ENCODE results near the gene R3HDM2.

R3HDM2 gene

DNA sequence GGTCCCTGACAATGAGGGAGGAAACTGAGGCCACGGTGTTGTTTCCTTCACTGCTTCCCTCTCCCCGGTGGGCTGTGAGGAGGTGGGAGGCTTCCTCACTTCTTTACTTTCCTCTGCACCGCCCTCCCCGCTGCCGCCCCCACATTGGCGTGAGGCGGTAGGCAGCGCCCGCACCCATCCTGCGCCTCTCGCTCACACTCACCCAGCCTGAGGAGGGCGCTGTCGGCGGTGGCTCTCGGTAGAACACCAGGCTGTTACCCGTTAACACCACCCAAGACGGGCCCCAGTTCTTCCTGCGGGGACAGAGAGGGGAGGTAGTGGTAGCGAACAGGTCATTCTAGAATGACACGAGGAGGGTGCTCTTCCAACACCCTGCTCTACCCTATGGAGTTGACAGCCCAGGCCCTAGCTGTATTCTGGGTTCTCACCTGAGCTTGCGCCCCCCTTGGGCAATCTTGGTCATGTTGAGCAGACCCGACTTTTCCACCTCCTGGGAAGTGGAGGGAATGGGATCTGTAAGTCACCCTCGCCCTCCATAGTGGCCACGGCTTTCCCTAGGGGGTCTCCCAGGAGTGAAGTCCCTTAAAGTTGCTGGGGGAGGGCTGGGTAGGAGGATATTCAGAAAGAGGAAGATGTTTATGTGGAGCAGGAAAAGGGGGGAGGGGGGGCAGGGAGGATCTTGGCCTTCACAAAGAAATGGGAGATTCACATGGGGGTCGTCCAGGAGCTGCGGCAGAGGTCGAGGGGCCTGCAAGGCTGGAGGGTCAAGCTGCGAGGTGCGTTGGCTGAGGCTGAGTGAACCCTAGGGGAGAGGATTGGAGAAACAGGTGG, 45.5 kb upstream of the R3HDM2 start:
- peak overlapping the region; percentile 96 for H3K27ac ChIP-seq (ENCODE audit: insufficient read depth in 1 of 2, low read depth in 1 of 2, low read length in 2 of 2, poor library complexity in 1 of 2, severe bottlenecking in 2 of 2)
- H3K4me1 ChIP-seq (ENCODE audit: control extremely low read depth in 1 of 4, control insufficient read depth in 4 of 4, insufficient read depth in 4 of 4, low read length in 3 of 4), result peaks cover 24 to 66% (median 61%) of the 10 kb centered on the region in 4 experiments
- H3K9me3 ChIP-seq (ENCODE audit: control extremely low read depth in 1 of 5, control insufficient read depth in 4 of 5, insufficient read depth in 2 of 5, low read depth in 1 of 5, low read length in 4 of 5), result no peaks in the 10 kb centered on the region
- CTCF ChIA-PET, result interaction anchor here (0.6 to 16.7 kb wide), 11 partner anchors 8 to 194 kb away, joined by 3 to 184 read pairs (median 5); partner anchors contain the start of genes DDIT3, GLI1 and MARS1
- H3K27me3 ChIP-seq (replicated peaks in 2 of 5; ENCODE audit: control insufficient read depth in 4 of 5, insufficient read depth in 5 of 5, low read length in 4 of 5), result no peaks in the 10 kb centered on the region
- peak overlapping the region; percentile 52 to 92 (median 76) for H3K4me3 ChIP-seq (ENCODE audit: control insufficient read depth in 1 of 7, extremely low read depth in 1 of 7, insufficient read depth in 4 of 7, low read depth in 2 of 7, low read length in 6 of 7)
- 0% methylated on average over 20 of the region's 29 CpGs for WGBS (ENCODE audit: insufficient coverage)
- DNase-seq, result peak in 2 of 3 donors; percentile 80 to 83
- peaks cover 19 to 40% (median 32%) of the 10 kb centered on the region in 4 experiments for H3K36me3 ChIP-seq (ENCODE audit: control insufficient read depth in 4 of 4, insufficient read depth in 4 of 4, low read length in 3 of 4)
- POLR2A ChIA-PET, result interaction anchor here (0.6 to 2.7 kb wide), 4 partner anchors 10 to 43 kb away, joined by 3 to 8 read pairs (median 6); partner anchors contain the start of gene MARS1

DNA sequence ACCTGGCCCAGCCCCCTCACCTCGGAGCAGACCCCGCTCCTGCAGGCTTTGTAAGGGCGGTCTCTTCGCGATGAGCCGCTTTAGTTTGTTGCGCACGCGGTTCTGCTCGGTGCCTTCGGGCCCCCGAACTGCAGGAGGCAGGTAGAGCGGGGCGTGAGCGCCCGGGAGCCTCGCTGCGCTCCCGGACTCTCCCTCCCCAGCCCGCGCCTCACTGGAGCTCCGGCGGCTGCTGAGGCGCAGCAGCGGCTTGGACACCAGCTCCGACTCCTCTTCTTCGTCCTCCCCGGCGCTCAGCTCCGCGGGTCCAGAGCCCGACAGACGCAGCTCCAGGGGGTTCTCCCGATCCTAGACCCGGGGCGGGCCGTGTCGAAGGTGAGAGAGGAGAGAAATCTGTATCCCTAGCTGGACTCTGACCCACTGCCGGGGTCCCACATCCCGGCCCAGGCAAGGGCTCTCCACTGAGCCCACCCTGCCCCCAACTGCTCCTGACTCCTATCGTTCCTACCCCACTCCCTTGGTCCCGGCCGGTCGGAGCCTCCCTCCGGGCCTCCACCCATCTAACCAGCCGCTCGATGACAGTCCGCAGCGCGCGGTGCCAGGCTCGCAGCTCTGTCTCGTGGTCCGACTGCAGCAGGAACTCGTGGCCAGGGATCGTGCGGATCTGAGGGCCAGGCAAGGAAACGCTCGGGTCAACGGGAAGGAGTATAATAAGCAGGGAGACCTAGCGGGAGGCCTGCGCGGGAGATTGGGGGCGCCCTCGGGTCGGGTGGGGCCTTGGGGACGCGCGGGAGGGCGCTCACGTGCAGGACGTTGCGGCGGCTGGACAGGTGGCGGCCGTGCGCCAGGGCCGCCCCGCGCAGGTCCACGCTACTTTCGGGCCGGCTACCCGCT, 44.7 kb upstream of the R3HDM2 start:
- Histone ChIP-seq H3K4me3 (ENCODE audit: control insufficient read depth in 1 of 7, extremely low read depth in 1 of 7, insufficient read depth in 4 of 7, low read depth in 2 of 7, low read length in 6 of 7) (peak overlapping the region; percentile 52 to 92 (median 76)), H3K27me3 (replicated peaks in 2 of 5; ENCODE audit: control insufficient read depth in 4 of 5, insufficient read depth in 5 of 5, low read length in 4 of 5) (no peaks in the 10 kb centered on the region), H3K36me3 (ENCODE audit: control insufficient read depth in 4 of 4, insufficient read depth in 4 of 4, low read length in 3 of 4) (peaks cover 20 to 48% (median 40%) of the 10 kb centered on the region in 4 experiments), H3K27ac (ENCODE audit: insufficient read depth in 1 of 2, low read depth in 1 of 2, low read length in 2 of 2, poor library complexity in 1 of 2, severe bottlenecking in 2 of 2) (peak overlapping the region in 1 of 2 experiments; percentile 96), H3K9me3 (ENCODE audit: control extremely low read depth in 1 of 5, control insufficient read depth in 4 of 5, insufficient read depth in 2 of 5, low read depth in 1 of 5, low read length in 4 of 5) (no peaks in the 10 kb centered on the region), H3K4me1 (ENCODE audit: control extremely low read depth in 1 of 4, control insufficient read depth in 4 of 4, insufficient read depth in 4 of 4, low read length in 3 of 4) (peaks cover 20 to 58% (median 53%) of the 10 kb centered on the region in 4 experiments)
- 51% methylated on average over 73 of the region's 84 CpGs for WGBS (ENCODE audit: insufficient coverage)
- CTCF ChIA-PET, result interaction anchor here (1.0 to 16.7 kb wide), 12 partner anchors 11 to 168 kb away, joined by 3 to 184 read pairs (median 5); partner anchors contain the start of genes DDIT3, GLI1 and MARS1
- POLR2A ChIA-PET, result interaction anchor here (0.8 to 2.7 kb wide), 3 partner anchors 8 to 13 kb away, joined by 3 to 8 read pairs (median 4); partner anchors contain the start of gene MARS1
- DNase-seq, result no peak

DNA sequence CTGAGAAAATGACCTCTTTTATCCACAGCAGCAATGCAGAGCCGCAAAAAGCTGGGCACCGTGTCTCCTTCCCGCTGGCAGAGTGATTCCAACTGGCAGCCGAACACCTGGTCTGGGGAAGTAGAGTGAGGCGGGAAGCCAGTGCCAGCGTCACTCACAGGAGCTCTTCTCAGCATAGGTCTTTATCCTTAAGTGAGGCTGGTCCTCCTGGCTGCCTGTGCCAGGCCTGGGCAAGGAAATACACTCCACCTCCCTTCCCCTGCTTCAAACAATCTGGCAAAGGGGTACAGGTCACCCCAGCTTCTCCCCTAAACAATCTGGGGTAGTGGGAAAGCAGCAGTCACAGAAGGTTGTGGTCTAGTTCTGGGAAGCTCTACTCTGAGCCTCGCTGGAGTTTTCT, 44.0 kb upstream of the R3HDM2 start:
- 98% methylated on average over 6 of the region's 7 CpGs for WGBS (ENCODE audit: insufficient coverage)
- Histone ChIP-seq H3K9me3 (ENCODE audit: control extremely low read depth in 1 of 5, control insufficient read depth in 4 of 5, insufficient read depth in 2 of 5, low read depth in 1 of 5, low read length in 4 of 5) (no peaks in the 10 kb centered on the region), H3K4me1 (ENCODE audit: control extremely low read depth in 1 of 4, control insufficient read depth in 4 of 4, insufficient read depth in 4 of 4, low read length in 3 of 4) (peaks cover 15 to 51% (median 47%) of the 10 kb centered on the region in 4 experiments), H3K4me3 (ENCODE audit: control insufficient read depth in 1 of 7, extremely low read depth in 1 of 7, insufficient read depth in 4 of 7, low read depth in 2 of 7, low read length in 6 of 7) (peak overlapping the region in 1 of 7 experiments; percentile 76), H3K36me3 (ENCODE audit: control insufficient read depth in 4 of 4, insufficient read depth in 4 of 4, low read length in 3 of 4) (peaks cover 20 to 55% (median 45%) of the 10 kb centered on the region in 4 experiments), H3K27me3 (replicated peaks in 2 of 5; ENCODE audit: control insufficient read depth in 4 of 5, insufficient read depth in 5 of 5, low read length in 4 of 5) (no peaks in the 10 kb centered on the region), H3K27ac (ENCODE audit: insufficient read depth in 1 of 2, low read depth in 1 of 2, low read length in 2 of 2, poor library complexity in 1 of 2, severe bottlenecking in 2 of 2) (no peak overlapping the region)
- CTCF ChIA-PET, result interaction anchor here (1.1 to 16.7 kb wide), 10 partner anchors 11 to 110 kb away, joined by 3 to 184 read pairs (median 4); partner anchors contain the start of genes DDIT3 and GLI1
- DNase-seq, result no peak
- POLR2A ChIA-PET, result interaction anchor here (0.8 to 2.7 kb wide), 2 partner anchors 9 to 14 kb away, joined by 3 to 8 read pairs; partner anchors contain the start of gene MARS1

DNA sequence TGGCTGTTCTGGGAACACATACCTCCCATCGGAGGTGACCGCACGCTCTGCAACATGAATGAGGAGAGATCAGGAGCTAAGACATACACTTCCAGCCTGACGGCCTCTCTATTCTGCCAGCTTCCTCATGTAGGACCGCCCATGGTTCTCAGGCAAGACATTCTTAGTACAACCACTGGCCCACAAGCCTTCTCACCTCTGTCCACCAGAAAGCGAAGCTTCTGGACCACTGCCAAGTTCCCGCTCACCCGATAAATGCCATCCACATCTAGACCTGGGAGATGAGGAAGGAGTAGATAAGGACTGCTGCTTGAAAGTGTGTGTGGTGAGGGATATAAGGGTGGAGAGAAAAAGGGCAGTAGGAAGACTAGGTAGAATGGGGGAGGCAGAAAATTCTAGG, 43.6 kb upstream of the R3HDM2 start:
- no peaks in the 10 kb centered on the region for H3K9me3 ChIP-seq (ENCODE audit: control extremely low read depth in 1 of 5, control insufficient read depth in 4 of 5, insufficient read depth in 2 of 5, low read depth in 1 of 5, low read length in 4 of 5)
- WGBS (ENCODE audit: insufficient coverage), result 92% methylated on average over 8 of the region's 8 CpGs
- H3K4me3 ChIP-seq (ENCODE audit: control insufficient read depth in 1 of 7, extremely low read depth in 1 of 7, insufficient read depth in 4 of 7, low read depth in 2 of 7, low read length in 6 of 7), result no peak overlapping the region
- H3K27me3 ChIP-seq (replicated peaks in 2 of 5; ENCODE audit: control insufficient read depth in 4 of 5, insufficient read depth in 5 of 5, low read length in 4 of 5), result no peaks in the 10 kb centered on the region
- peaks cover 14 to 47% (median 42%) of the 10 kb centered on the region in 4 experiments for H3K4me1 ChIP-seq (ENCODE audit: control extremely low read depth in 1 of 4, control insufficient read depth in 4 of 4, insufficient read depth in 4 of 4, low read length in 3 of 4)
- POLR2A ChIA-PET, result no interaction called here
- H3K36me3 ChIP-seq (ENCODE audit: control insufficient read depth in 4 of 4, insufficient read depth in 4 of 4, low read length in 3 of 4), result peaks cover 20 to 59% (median 48%) of the 10 kb centered on the region in 4 experiments
- no peak for DNase-seq
- H3K27ac ChIP-seq (ENCODE audit: insufficient read depth in 1 of 2, low read depth in 1 of 2, low read length in 2 of 2, poor library complexity in 1 of 2, severe bottlenecking in 2 of 2), result no peak overlapping the region
- CTCF ChIA-PET, result interaction anchor here (0.8 to 16.7 kb wide), 11 partner anchors 12 to 151 kb away, joined by 3 to 184 read pairs (median 3); partner anchors contain the start of gene GLI1

DNA sequence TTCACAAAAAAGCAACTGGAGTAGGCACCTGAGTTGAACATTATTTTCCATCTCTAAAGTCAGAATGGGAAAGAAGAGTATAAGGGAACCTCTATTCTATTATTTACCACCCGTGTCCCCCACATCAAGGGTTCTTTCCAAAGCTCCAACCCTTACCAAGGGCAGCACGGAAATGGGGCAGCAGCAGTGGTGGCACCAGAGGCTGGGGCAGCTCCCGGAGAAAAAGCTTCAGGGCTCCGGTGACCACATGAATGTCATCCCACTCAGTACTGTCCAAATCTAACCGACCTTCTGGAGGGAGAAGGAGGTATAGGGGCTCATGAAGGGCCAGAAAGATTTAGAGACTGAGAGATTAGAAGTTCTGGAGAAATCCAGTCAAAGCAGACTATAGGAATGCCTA, 43.0 kb upstream of the R3HDM2 start:
- H3K36me3 ChIP-seq (ENCODE audit: control insufficient read depth in 4 of 4, insufficient read depth in 4 of 4, low read length in 3 of 4), result peaks cover 20 to 64% (median 53%) of the 10 kb centered on the region in 4 experiments
- no peaks in the 10 kb centered on the region for H3K9me3 ChIP-seq (ENCODE audit: control extremely low read depth in 1 of 5, control insufficient read depth in 4 of 5, insufficient read depth in 2 of 5, low read depth in 1 of 5, low read length in 4 of 5)
- no peaks in the 10 kb centered on the region for H3K27me3 ChIP-seq (replicated peaks in 2 of 5; ENCODE audit: control insufficient read depth in 4 of 5, insufficient read depth in 5 of 5, low read length in 4 of 5)
- H3K4me1 ChIP-seq (ENCODE audit: control extremely low read depth in 1 of 4, control insufficient read depth in 4 of 4, insufficient read depth in 4 of 4, low read length in 3 of 4), result peaks cover 10 to 41% (median 37%) of the 10 kb centered on the region in 4 experiments
- WGBS (ENCODE audit: insufficient coverage), result 100% methylated on average over 2 of the region's 5 CpGs
- H3K27ac ChIP-seq (ENCODE audit: insufficient read depth in 1 of 2, low read depth in 1 of 2, low read length in 2 of 2, poor library complexity in 1 of 2, severe bottlenecking in 2 of 2), result no peak overlapping the region
- ChIA-PET POLR2A (no interaction called here), CTCF (interaction anchor here (0.8 to 16.7 kb wide), 8 partner anchors 12 to 152 kb away, joined by 3 to 184 read pairs (median 3); partner anchors contain the start of gene GLI1)
- DNase-seq, result no peak
- no peak overlapping the region for H3K4me3 ChIP-seq (ENCODE audit: control insufficient read depth in 1 of 7, extremely low read depth in 1 of 7, insufficient read depth in 4 of 7, low read depth in 2 of 7, low read length in 6 of 7)

DNA sequence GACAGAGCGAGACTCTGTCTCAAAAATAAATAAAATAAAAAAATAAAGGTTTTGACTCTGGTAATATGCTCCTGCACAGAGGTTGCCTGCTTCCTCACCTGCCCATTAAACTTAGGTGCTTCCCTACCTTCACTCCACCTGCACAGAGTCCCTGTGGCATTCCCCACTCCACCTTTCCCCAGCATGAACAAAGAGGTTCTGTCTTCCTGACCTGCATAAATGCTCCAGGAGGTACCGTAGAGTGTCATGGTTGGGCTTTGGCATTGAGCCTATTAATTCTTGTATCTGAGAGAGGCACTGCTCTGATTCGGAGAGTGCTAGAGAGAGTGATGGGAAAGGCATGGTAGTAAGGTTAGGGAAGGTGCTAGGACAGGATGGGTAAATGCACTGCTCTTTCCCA, 42.5 kb upstream of the R3HDM2 start:
- Histone ChIP-seq H3K4me3 (ENCODE audit: control insufficient read depth in 1 of 7, extremely low read depth in 1 of 7, insufficient read depth in 4 of 7, low read depth in 2 of 7, low read length in 6 of 7) (no peak overlapping the region), H3K27ac (ENCODE audit: insufficient read depth in 1 of 2, low read depth in 1 of 2, low read length in 2 of 2, poor library complexity in 1 of 2, severe bottlenecking in 2 of 2) (no peak overlapping the region), H3K4me1 (ENCODE audit: control extremely low read depth in 1 of 4, control insufficient read depth in 4 of 4, insufficient read depth in 4 of 4, low read length in 3 of 4) (peaks cover 6 to 36% (median 32%) of the 10 kb centered on the region in 4 experiments), H3K9me3 (ENCODE audit: control extremely low read depth in 1 of 5, control insufficient read depth in 4 of 5, insufficient read depth in 2 of 5, low read depth in 1 of 5, low read length in 4 of 5) (no peaks in the 10 kb centered on the region), H3K27me3 (replicated peaks in 2 of 5; ENCODE audit: control insufficient read depth in 4 of 5, insufficient read depth in 5 of 5, low read length in 4 of 5) (no peaks in the 10 kb centered on the region), H3K36me3 (ENCODE audit: control insufficient read depth in 4 of 4, insufficient read depth in 4 of 4, low read length in 3 of 4) (peaks cover 20 to 65% (median 53%) of the 10 kb centered on the region in 4 experiments)
- POLR2A ChIA-PET, result no interaction called here
- DNase-seq, result no peak
- CTCF ChIA-PET, result interaction anchor here (0.8 to 16.7 kb wide), 6 partner anchors 11 to 152 kb away, joined by 3 to 184 read pairs (median 3); partner anchors contain the start of gene GLI1
- no CpG with 5 or more reads among the region's 3 CpGs for WGBS (ENCODE audit: insufficient coverage)

All from common myeloid progenitor, CD34-positive (primary cell).